DMS79 (cell line): ENCODE results near the gene TMEM131.
"Not testable (repeated sequence)": the region's sequence is repeated elsewhere in the genome, so short reads cannot be mapped to it uniquely, and the experiment has no call there.

Experiments used
- DNase-seq: peaks from one replicate; lab custom pipeline; 2025; lab: John Stamatoyannopoulos, UW

TMEM131 gene

DNA sequence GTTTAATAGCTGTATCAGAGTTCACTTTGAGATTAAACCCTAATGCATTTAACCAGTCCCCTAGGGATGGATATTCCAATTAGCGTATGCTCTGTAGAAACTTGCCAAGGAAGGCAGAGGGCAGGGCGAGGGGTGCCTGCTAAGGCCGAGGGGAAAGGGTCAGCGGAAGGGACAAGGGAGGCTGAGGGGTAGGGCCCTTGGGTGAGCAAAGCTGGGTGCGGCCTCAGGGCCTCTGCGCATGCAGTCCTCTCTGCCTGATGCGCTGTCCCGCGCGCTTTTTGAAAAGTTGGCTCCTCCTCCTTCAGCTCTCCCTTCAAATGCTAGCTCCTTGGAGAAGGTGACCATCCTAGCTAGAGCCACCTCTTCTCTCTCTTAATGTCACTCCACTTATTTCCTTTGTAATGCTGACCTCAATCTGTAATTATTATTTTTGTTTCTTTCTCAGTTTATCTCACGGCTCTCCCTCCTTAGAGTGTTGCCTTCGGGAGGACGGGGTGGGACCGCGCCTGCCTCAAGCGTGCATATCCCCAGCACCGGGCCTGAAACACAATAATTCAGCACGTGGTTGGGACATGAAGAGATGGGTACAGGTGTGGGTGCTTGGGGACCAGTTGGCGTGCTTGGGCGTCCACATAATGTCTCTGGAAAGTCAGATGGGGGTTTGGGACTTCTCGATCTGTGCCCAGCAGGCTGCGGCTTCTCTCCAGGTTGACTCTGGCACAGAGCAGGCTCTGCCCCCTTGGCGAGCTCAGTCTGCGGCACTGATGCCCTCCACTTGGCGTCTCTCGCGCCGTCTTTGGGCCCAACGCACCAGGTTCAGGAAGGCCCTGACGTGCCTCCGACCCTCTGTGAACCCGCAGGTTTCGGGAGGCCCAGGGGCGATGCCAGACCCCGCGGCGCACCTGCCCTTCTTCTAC, 272.3 kb downstream of the TMEM131 start:
- no peak for DNase-seq

DNA sequence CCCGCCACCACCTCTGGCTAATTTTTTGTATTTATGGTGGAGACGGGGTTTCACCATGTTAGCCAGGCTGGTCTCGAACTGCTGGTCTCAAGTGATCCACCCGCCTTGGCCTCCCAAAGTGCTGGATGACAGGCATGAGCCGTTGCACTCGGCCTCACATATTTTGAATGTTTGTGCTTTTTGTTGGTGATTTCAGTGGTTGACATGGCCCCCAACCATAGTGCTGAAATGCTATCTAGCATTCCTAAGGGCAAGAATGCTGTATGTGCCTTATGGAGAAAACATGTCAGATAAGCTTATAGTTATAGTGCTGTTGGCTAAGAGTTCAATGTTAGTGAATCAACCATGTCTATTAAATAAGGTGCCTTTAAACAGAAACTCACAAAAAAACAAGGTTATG, 273.5 kb downstream of the TMEM131 start:
- no peak for DNase-seq

DNA sequence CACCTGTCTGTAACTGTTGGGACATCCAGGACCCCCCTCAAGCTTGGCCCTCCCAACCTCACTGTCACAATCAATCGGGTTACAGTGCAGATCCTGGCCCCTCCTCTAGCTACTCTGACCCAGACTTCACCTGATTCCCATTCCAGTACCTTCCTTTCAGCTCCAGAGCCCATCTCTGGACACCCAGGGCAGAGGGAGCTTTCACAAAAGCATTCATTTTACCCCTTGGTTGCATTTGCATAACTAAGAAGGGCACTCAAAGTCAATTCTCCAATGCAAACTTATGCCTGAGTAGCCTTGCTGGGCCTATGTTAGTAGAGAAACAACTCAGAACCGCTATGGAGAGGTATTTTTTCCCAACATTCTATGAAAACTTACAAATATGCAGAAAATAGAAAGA, 275.0 kb downstream of the TMEM131 start:
- no peak for DNase-seq

DNA sequence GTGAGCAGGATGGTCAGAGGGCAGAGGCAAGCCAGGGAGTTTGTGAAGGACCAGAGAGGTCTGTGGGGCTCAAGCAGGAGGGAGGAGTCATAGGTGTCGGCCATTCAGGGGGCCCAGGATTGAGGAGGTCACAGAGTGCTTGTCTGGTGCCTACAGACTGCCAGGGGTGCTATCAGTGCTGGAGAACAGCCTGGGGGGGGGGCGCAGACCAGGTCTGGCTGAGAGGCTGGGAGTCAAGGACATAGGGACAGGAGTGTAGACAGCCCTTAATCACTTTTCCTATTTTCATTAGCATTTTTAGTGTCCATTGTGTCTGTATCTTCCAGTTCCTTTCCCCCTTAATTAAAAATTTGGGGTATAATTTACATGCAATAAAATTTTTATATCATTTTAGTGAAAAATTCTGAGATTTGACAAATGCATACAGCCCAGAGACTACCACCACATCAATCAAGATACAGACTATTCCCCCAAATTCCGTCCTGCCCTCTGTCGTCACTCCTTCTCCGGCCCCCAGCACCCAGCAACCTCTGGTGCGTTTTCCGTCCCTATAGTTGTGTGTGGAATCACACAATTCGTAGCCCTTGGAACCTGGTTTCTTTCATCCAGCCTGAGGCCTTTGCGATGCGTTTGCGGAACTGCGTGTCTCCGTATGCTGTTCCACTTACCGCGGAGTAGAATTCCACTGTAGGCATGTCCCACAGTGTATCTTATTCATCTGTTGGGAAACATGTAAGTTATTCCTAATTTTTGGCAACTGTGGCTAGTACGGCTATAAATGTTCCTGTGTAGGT, 276.2 kb downstream of the TMEM131 start:
- no peak for DNase-seq

DNA sequence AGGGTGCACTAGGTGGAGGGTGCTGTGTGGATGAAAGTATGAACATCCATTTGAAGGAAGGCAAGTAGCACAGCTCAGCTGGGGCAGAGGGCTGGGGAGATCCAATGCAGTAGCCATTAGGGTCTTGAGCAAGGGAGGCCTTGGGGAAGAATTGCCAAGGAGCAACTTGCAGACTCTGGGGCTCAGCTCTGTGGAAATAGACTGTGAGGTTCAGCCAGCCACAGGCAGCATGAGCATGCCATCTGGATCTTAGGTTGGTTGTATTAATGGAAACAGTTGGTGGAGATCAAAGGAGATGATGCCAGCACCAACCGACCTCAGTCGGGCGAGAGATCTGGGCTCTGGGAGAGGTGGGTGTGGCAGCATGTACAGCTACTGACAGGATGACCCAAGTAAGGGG, 276.8 kb downstream of the TMEM131 start:
- no peak for DNase-seq

DNA sequence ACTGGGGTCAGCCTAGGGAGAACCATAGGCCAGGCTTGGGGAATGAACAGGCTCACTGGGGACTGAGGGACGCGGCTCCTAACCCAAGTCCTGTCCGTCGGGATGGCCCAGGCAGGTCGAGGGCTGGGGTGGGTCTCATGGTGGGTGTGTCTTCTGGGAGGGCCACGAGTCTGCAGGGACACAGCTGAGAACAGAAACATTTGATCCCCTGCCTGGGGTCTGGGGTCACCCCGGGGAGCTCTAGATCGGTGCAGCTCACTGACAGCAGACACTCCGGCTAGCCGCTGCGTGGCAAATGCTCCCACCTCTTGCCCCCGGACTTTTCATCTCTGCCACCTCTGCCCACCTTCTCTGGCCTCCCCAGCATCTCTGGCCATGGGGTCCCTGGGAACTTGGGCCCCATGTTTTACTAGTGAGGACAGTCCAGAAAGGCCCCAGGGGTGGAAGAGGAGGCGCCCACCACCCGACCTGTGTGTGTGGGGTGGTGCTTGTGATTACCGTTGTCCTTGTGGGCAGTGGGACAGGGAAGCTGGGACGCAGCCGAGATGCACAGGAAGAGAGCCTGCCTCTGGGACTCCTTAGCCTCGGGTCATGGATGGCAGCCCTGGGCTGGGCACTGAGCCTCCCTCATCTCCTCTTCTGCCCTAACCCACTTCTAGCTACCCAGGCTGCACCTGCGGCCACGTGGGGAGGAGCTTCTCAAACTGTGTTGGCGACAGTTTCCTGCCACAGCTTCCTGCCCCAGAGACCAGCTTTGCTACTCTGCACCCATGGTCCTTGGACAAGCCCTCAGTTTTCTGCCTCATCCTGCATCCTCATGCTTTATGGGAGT, 277.5 kb downstream of the TMEM131 start:
- no peak for DNase-seq

DNA sequence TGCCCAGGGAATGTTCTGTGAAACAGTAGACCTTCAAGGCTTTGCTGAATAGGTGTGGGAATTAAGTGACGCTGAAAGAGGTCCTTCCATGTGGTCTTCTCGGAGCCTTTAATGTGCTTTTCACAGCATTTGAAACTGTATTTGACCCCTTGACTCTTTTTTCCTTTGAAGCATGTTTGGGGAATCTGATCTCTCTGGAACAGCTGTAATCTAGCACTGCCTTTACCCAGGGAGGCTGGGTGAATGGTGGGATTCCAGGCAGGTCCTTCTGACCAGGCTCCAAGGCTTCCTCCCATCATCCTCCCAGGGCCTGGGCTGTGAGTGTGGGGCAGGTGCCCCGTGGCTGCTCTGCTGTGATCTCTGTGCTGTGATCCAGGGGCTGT, 278.1 kb downstream of the TMEM131 start:
- DNase-seq = no peak

DNA sequence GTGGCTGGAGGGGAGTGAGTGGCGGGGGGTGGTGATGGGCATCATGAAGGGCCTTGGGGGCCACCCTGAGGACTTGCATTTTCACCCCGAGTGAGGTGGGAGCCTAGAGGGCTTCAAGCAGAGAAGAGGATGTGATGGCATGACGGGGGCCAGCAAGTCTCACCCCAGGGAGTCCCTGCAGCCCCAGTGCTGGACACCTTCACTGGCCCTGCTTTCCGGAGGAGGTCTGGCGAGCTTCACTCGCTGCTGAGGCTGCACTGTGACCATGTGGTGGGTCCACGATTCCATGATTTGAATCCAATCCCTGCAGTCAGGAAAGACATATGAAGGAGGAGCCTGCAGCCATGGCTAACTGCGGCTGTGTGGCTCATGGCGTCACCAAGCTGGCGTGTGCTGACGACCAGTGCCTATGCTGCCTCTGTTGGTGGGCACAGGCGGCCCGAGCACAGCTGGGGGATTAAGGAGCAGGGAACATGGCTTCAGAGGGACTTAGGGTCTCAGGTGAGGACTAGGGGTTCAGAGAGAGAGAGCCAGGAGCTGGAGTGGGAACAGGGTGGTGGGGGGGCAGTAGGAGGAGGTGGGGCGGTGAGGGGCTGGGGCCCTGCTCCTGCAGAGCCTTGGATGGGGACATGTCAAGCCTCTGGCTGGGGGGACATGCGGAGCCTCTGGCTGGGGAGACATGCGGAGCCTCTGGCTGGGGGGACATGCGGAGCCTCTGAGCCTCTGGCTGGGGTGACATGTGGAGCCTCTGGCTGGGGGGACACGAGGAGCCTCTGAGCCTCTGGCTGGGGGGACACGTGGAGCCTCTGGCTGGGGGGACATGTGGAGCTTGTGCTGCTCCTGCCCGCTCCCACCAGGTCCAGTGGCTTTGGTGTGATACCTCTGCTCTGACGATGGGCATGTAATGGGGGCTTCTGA, 278.8 kb downstream of the TMEM131 start:
- DNase-seq = no peak

DNA sequence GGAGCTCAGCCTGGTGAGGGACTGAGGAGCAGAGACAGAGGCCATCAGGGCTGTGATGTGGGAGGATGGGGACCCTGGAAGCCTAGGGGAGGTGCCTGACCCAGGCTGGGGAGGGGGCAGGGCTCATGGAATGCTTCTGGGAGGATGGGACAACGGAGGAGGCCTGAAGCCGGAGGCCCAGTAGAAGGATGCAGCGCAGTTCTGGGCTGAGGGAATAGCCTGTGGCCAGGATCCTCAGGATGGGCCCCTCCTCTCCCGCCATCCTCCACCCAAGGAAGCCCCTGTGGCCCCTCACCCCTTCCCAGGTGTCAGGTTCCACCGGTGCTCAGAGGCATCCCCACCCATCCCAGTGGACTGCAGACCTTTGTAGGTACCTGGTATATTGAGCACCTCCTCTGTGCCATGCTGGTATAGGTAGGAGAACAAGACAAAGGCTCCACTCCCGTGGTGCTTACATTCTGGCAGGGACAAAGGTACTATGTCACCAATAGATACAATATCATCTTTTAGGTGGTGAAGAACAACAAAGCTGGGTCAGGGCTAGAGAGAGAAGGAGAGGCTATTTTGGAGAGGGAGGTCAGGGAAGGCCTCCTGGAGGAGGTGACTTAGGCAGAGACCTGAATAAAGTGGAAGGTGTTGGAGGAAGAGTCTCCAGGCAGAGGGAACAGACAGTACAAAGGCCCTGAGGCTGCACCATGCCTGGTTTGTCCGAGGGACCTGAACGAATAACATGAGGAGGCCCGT, 279.6 kb downstream of the TMEM131 start:
- no peak for DNase-seq

DNA sequence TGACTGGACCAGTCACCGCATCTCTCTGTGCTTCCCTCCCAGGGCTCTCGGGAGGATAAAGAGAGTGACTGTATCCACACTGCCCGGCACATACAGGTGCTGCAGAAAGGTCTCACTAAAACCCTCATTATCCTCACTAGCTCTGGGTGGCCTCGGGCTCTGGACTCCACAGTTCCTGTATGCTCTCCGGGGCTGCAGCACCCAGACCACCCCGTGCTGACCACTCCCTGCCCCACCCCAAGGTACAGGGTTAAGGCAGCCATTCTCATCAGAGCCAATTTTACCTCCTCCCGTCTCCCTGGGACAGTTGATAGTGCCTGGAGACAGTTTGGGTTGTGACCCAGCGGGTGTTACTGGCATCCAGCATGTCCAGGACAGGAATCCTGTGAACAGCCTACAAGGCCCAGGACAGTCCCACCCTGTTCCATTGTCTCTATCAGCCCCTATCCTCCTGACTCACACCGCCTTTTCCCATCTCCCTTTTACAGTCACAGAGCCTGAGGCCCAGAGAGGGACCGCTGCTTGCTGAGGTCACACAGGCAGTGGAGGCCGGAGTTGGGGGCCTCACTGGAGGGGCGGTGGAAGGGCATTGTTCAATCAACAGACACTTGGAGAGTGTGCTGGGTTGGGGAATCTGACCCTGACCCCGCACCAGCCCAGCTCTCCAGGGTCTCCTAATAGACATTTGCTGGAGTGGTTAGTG, 280.6 kb downstream of the TMEM131 start:
- DNase-seq = no peak

DNA sequence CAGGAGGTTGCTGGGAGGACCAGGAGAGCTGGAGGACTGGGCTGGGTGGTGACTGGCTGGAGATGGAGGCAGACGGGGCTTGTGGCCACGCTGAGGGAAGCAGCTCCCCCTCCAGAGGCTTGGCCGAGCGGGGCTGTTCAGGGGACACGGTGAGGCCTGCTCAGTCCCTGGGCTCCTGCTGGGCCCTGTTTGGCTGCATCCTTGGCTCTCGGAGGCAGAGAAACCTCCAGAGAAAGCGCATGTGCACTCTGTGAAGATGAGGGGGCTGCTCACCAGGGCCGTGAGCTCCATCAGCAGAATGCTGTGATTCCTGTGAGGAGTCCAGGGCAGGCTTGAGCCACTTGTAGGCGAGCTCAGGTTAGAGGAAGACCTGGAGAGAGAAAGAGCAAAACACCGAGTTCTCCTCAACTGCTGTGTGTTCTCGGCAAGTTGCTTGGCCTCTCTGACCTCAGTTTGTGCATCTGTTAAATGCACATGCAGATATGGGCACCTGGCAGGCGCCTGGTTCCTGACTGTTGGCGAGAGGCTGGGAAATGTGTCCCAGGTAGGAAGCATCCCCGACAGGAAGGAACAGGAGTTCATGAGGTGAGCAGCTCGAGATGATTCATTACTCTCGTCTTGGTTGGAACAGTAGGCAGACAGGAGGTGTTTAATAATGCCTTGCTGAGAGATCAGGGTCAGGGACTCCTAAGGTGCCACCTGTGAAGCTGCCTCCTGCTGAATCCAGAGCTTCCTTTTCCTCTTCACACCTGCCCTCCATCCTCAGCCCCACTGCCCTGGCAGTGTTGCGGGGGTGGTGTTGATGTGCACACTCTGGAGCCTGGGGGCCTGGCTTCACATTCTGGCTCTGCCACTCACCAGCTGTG, 281.4 kb downstream of the TMEM131 start:
- no peak for DNase-seq

DNA sequence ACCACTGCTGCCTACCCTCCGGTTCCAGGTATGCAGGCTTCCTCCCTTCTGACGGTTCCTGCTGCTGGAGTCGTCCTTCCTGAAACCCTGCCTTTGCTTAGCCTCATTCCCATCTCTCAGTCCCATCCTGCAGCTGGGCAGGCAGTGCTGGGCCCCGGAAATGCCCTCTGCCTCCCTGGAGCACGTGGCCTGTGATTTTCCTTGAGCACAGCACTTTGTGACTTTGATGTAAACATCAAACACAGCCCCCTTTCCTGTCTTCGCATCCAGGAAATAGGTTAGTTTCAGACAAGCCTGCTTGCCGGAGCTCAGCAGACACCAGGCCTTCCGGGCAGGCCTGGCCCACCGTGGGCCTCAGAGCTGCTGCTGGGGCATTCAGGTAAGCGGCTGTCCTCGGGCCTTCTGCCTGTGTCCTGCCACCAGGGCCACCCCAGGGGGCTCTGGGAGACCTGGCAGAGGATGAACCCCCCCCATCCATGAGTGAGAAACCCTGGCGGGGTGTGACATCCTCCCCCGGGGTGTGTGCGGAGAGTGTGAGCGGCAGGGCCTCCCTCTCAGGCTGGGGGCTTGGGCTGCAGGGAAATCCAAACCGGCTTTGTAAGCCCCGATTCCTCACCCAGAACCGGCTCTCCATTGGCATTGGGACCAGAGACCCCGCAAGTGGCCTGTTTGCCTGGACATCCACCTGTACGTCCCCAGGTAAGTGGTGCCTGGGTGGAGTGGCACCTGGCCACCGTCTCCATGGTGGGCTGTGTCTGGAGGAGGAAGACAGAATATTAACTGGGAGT, 282.3 kb downstream of the TMEM131 start, which contains the start of gene ZAP70:
ZAP70 (plus strand) TSS at position 281 of the 788 bp plus-strand sequence. CDS start 10,461 bp downstream, outside the sequence.
- DNase-seq = no peak

DNA sequence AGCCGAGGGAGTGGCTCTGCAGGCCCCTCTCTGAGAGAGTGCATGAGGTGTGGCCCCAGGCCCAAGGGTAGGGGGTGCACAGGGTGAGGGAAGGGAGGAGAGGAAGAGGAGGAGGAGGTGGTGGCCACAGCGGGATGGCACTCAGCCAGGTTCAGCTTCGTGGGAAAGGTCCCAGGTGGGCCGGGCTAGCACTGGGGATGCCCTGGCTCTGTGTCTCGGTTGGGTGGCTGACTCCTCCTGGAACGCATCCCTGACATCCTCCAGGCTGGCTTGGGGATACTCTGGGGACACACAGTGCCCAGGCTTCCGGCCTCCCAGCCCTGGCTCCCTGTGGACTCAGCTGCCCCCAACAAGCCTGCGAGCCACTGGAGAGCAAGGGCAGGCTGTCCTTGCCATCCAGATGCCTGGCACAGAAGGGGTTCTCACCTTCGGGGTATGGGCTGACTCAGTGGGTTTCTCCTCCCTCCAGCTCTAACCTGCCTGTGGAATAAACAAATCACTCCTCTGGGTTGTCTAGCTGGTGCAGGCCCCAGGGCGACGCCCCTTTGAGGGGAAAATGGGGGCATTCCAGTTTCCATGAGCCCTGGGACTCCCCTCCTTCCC, 283.0 kb downstream of the TMEM131 start:
- DNase-seq = no peak

DNA sequence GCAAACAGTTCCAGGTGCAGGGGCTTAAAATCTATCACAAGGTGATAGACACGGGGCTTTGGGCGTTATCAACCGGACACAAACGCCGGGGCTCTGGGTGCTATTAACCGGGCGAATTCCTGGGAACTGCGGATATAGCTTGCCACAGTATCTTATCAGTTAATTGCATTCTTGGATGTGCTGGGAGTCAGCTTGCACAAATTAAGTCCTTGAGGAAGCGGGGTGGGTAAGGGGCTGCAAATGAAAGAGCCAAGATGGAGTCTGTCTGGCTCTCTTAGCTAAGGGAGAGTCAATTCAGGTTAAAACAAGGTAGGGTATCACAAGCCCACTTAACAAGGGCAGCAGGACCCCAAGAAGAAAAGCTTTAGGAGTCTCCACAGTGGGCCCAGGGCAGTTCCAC, 283.6 kb downstream of the TMEM131 start:
- not testable (repeated sequence) for DNase-seq

DNA sequence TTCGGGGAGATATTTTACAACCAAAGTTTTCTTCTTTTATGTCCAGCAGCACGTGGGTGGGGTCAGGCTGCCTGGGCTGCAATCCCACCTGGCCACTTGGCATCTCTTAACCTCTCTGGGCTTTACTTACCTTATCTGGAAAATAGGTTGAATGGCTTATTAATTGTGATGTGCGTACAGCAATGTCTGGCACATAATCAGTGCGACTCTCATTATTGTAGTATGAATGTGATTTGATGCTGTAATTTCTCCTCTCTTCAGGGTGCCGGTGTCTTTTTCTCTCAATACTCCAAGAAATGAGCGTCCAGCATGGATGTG, 284.4 kb downstream of the TMEM131 start:
- DNase-seq = no peak

DNA sequence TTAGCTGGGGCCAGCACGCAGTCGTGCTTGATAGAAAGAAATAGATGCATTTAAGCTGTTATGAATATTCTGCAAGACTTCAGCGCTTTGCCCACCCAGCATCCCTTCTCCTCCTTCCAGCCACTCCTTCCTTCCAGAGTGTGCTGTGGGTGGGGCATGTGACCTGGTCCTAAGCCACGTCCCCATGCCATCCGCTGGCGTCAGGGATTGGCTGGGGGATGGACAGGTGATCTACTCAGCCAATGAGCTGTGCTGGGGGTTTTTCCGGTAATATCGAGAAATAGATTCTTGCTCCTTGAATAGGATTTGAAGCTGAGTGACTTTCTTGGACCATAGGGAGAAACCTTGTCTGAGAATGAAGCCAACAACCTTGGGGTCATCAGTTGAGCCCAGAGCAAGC, 287.1 kb downstream of the TMEM131 start:
- no peak for DNase-seq

DNA sequence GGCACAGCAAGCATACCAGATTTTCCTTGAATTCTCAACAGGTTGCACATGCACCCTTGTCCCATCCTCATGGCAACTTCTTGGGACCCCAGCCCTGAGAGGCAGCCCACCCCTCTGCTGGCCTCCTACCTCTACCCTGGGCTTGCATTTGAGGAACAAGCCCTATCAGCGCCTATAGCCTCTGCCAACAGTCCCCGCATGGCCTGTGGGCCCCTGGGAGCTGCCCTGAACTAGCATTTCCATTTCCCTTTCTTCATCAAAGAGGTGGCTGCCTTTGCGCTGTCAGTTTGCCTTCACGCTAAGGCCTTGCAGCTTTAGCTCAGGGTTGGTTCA, 287.7 kb downstream of the TMEM131 start:
- no peak for DNase-seq
